Adrenal gland (tissue), 19 donors: ENCODE data around the gene PCDHB16. TPM values are rescaled to one million over a fixed set of nuclear protein-coding genes. Genes with fewer than 3 reads are reported as not detected.
"Not testable (repeated sequence)": the region's sequence is repeated elsewhere in the genome, so short reads cannot be mapped to it uniquely, and the experiment has no call there.

ENCODE experiments used
- DNase-seq, 7 donors: peaks; one replicate each; pipeline ENCODE4 v3.0.0-alpha.2; 2019 to 2020
- H3K27ac ChIP-seq, 5 donors: fragments of 200-600 bp; sonication (generic) in 4 of 5; 1 replicate in 3 of 5; 2 replicates in 2 of 5; pipeline versions ENCODE4 v1.5.1 to v1.8.0; 2016 to 2020; ENCODE audit warnings: mild to moderate bottlenecking in 1 of 5
- H3K27me3 ChIP-seq: fragments of 200-600 bp; 2 replicates; pipeline ENCODE4 v1.8.0; 2021
- H3K36me3 ChIP-seq, 2 donors: fragments of 200-600 bp; replicated peaks in 1 of 2; 1 replicate in 1 of 2; 2 replicates in 1 of 2; pipeline versions ENCODE4 v1.5.1 to v1.8.0; 2018 to 2022
- H3K4me1 ChIP-seq, 2 donors: fragments of 200-600 bp; replicated peaks in 1 of 2; 1 replicate in 1 of 2; 2 replicates in 1 of 2; pipeline versions ENCODE4 v1.5.1 to v1.8.0; 2018 to 2021
- H3K4me3 ChIP-seq, 4 donors: fragments of 200-600 bp; sonication (generic) in 3 of 4; one replicate each; pipeline ENCODE4 v1.5.1; 2016 to 2018
- H3K9me3 ChIP-seq, 3 donors: fragments of 200-600 bp; sonication (generic) in 1 of 3; replicated peaks in 1 of 3; 1 replicate in 2 of 3; 2 replicates in 1 of 3; pipeline versions ENCODE4 v1.5.1 to v1.8.0; 2016 to 2021
- CTCF ChIP-seq, 6 experiments: fragments of 450-650 bp in 4 of 6; fragments of 200-600 bp in 2 of 6; sonication (generic) in 1 of 6; IDR thresholded peaks; 1 replicate in 5 of 6; 2 replicates in 1 of 6; pipeline versions ENCODE4 v1.5.1 to v1.8.0; 2016 to 2021; ENCODE audit warnings: antibody characterized with exemption in 6 of 6, mild to moderate bottlenecking in 2 of 6, moderate library complexity in 1 of 6
- POLR2A ChIP-seq, 2 donors: fragments of 450-650 bp; IDR thresholded peaks; one replicate each; pipeline ENCODE4 v1.6.1; 2017; ENCODE audit warnings: antibody characterized with exemption in 2 of 2, mild to moderate bottlenecking in 2 of 2, moderate library complexity in 1 of 2
- WGBS, 4 donors: extraction: QIAGEN DNeasy Blood & Tissue Kit in 2 of 4; methylation state at CpG; one replicate each; pipeline versions ENCODE4 v1.1.5 to v1.1.7; 2013 to 2017; 5-methylcytosine and 5-hydroxymethylcytosine counted together
- intact Hi-C, 2 donors: fragments of 100-400 bp; cut with DNase I; formaldehyde crosslinking; loops; one replicate each; pipeline versions ENCODE4 v1.14.1 to v1.15.0; 2022 to 2023
- long read RNA-seq, 10 donors: library from polyadenylated mRNA in 3 of 10; unstranded in 2 of 10; stranded (forward) in 1 of 10; transcript quantifications; one replicate each; pipeline ENCODE4 v2.0.0 and lab custom pipeline, GENCODE V29; 2021 to 2026
- polyA plus RNA-seq, 3 donors: library from polyadenylated mRNA; stranded (reverse); fragments of 200-250 nt in 2 of 3; fragments of 350-450 nt in 1 of 3; fragmentation: Illumina TruSeq in 1 of 3; extraction: RNeasy Lipid Tissue Mini Kit (QIAGEN cat#74804) in 1 of 3; gene quantifications; one replicate each; pipeline ENCODE4 v1.2.3, GENCODE V29; 2013 to 2014
- total RNA-seq, 9 donors: library from RNA; depleted of rRNA in 4 of 9; stranded (reverse); fragments of >200 nt in 4 of 9; fragments of 120-200 nt in 1 of 9; fragmentation: NEBNext Ultra II Directional in 1 of 9; extraction: Animal tissue kit (Norgen Biotek cat#: 25700) in 1 of 9; gene quantifications; one replicate each; pipeline versions ENCODE4 v1.1.0 to v1.2.4, GENCODE V29; 2013 to 2023
- donor health status: healthy with polysubstance abuse.
- donor health status: Bipolar disorder and iron deficiency.
- donor health status: DM: yes; HTN: yes; CAD: no.
- donor health status: DM: no; HTN: no; CAD: no.
- donor health status: DM: no; HTN: no; CAD: no.
- donor health status: DM: yes; HTN: yes; CAD: no.

Gene PCDHB16
- 1 to 10 TPM in 7 of 9 donors, under 1 TPM in 2; 0.39 to 3.3 (median 1.5) TPM for total RNA-seq
- 1 to 10 TPM in 1 of 3 donors, under 1 TPM in 2; 0.67 to 1.4 (median 0.72) TPM for polyA plus RNA-seq
- long read RNA-seq, donor 1, full-length matches to known transcripts, result 1 of 1 reads
- long read RNA-seq, donor 1, partial matches to known transcripts, result 0 of 1 reads
- long read RNA-seq, donor 1, other reads (novel, unspliced or antisense), result 0 of 1 reads
- long read RNA-seq, donor 2, result 0 reads
- long read RNA-seq, donor 3, full-length matches to known transcripts, result 1 of 1 reads
- long read RNA-seq, donor 3, partial matches to known transcripts, result 0 of 1 reads
- long read RNA-seq, donor 3, other reads (novel, unspliced or antisense), result 0 of 1 reads
- long read RNA-seq, donor 4, result 0 reads
- long read RNA-seq, donor 5, full-length matches to known transcripts, result 2 of 2 reads
- long read RNA-seq, donor 5, partial matches to known transcripts, result 0 of 2 reads
- long read RNA-seq, donor 5, other reads (novel, unspliced or antisense), result 0 of 2 reads
- long read RNA-seq, donor 6, result 0 reads
- long read RNA-seq, donor 7, full-length matches to known transcripts, result 1 of 1 reads
- long read RNA-seq, donor 7, partial matches to known transcripts, result 0 of 1 reads
- long read RNA-seq, donor 7, other reads (novel, unspliced or antisense), result 0 of 1 reads
- long read RNA-seq, donor 8, result 0 reads
- long read RNA-seq, donor 9, full-length matches to known transcripts, result 2 of 2 reads
- long read RNA-seq, donor 9, partial matches to known transcripts, result 0 of 2 reads
- long read RNA-seq, donor 9, other reads (novel, unspliced or antisense), result 0 of 2 reads
- long read RNA-seq, donor 10, result 0 reads

- H3K4me1 ChIP-seq, result no peaks in the 10 kb centered on the region
- no peak within 1 kb of the TSS for H3K4me3 ChIP-seq
- peaks cover 4% of the 10 kb centered on the region for H3K27me3 ChIP-seq
- peak in 3 of 7 donors; percentile 23 to 66 (median 29) for DNase-seq
- 7 to 15% (median 10%) methylated on average over 13 of the region's 13 CpGs for WGBS, 4 donors
- TF ChIP-seq CTCF (IDR thresholded peaks at IDR 0.05) (peak in 2 of 6 experiments; percentile 16 to 32), POLR2A (IDR thresholded peaks at IDR 0.05) (no peak)
- intact Hi-C loops, result no loop called here
- no peaks in the 10 kb centered on the region for H3K36me3 ChIP-seq
- H3K9me3 ChIP-seq, result no peaks in the 10 kb centered on the region
- H3K27ac ChIP-seq, result no peak within 1 kb of the TSS
These were observed at the start of gene PCDHB16 for GRCh38 chr5:141182248-141182647. TSS of gene PCDHB16 (plus strand) at chr5:141182387. CDS start at chr5:141182560, 173 bp downstream.

GRCh38 chr5:141135030-141135717, 47.0 kb upstream of the PCDHB16 start, which contains the start of gene PCDHB5:
TSS of gene PCDHB5 (plus strand) at chr5:141135206. CDS start at chr5:141135435, 229 bp downstream.
- H3K9me3 ChIP-seq, result peaks cover 0 to 23% (median 0%) of the 10 kb centered on the region in 3 donors
- no peak for TF ChIP-seq POLR2A (IDR thresholded peaks at IDR 0.05)
- TF ChIP-seq CTCF (IDR thresholded peaks at IDR 0.05), result peak; percentile 9 to 46 (median 33)
- WGBS, 4 donors, result 12 to 16% (median 16%) methylated on average over 22 of the region's 22 CpGs
- no peak within 1 kb of the TSS for H3K27ac ChIP-seq
- no peaks in the 10 kb centered on the region for H3K36me3 ChIP-seq
- peak within 1 kb of the TSS in 2 of 4 donors; percentile 8 to 45 for H3K4me3 ChIP-seq
- DNase-seq, result peak in 5 of 7 donors; percentile 22 to 51 (median 40)
- H3K4me1 ChIP-seq, result no peaks in the 10 kb centered on the region
- H3K27me3 ChIP-seq, result no peaks in the 10 kb centered on the region
- intact Hi-C loops, result no loop called here

GRCh38 chr5:141135718-141136266, 46.4 kb upstream of the PCDHB16 start:
- H3K4me1 ChIP-seq, result no peaks in the 10 kb centered on the region
- 35 to 64% (median 52%) methylated on average over 19 of the region's 19 CpGs for WGBS, 4 donors
- H3K4me3 ChIP-seq, result peak overlapping the region in 2 of 4 donors; percentile 8 to 45
- DNase-seq, result no peak
- TF ChIP-seq CTCF (IDR thresholded peaks at IDR 0.05) (no peak), POLR2A (IDR thresholded peaks at IDR 0.05) (no peak)
- H3K27ac ChIP-seq, result no peak overlapping the region
- no peaks in the 10 kb centered on the region for H3K36me3 ChIP-seq
- peaks cover 0 to 26% (median 0%) of the 10 kb centered on the region in 3 donors for H3K9me3 ChIP-seq
- intact Hi-C loops, result no loop called here
- H3K27me3 ChIP-seq, result no peaks in the 10 kb centered on the region

- H3K4me1 ChIP-seq, intact Hi-C loops, H3K36me3 ChIP-seq, H3K4me3 ChIP-seq, H3K27me3 ChIP-seq, H3K27ac ChIP-seq, DNase-seq: not testable (repeated sequence)
- peaks cover 0 to 26% (median 0%) of the 10 kb centered on the region in 3 donors for H3K9me3 ChIP-seq
- 37 to 59% (median 46%) methylated on average over 12 to 33 of the region's 34 CpGs for WGBS, 4 donors
These were observed 44.8 kb upstream of the PCDHB16 start for GRCh38 chr5:141137346-141137745.
